HG03064 (cell line): ENCODE measurements around the gene COL4A3.

ENCODE experiments used
- ATAC-seq: cut with Tn5 transposase; IDR thresholded peaks from one replicate; pipeline ENCODE4 v1.9.1; 2021; ENCODE audit warnings: low read depth; ENCODE audit not compliant: unreplicated experiment

COL4A3 gene

DNA sequence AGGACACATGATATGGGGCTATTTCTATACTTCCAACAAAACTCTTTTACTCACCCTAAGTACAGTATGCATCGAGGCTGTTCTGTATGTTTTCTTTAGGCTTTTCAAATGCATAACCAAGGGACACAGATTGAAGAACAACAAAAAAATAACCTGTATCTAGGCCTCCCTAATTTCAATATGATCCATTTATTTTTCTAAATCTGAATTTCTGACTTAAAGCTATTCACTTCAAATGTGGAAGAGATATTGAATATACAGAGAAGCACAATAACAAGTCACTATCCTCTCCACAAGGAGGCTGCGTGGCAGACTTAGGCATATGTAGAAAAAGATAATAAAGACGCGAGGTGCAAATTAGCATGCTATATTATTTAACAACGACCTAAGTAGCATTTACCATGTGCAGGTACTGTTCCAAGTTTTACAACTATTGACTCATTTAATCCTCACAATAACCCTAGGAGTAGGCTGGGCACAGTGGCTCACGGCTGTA lies 121.4 kb downstream of the COL4A3 start:
- no peak for ATAC-seq

DNA sequence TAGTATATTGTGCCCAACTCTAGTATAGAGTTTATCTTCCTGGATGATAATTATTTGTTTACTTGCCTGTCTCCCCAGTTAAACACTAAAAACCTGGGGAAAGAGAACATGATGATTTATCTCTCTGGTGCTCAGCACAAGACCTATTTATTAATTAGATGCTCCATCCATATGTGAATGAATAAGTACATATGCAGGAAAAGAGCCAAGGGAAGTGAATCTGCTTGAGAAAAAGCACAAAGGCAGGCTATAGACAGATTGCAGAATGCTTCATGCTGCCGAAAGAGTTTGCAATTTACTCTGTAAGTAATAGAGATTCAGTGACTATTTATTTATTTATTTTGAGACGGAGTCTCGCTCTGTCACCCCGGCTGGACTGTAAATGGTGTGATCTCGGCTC lies 123.3 kb downstream of the COL4A3 start:
- no peak for ATAC-seq

DNA sequence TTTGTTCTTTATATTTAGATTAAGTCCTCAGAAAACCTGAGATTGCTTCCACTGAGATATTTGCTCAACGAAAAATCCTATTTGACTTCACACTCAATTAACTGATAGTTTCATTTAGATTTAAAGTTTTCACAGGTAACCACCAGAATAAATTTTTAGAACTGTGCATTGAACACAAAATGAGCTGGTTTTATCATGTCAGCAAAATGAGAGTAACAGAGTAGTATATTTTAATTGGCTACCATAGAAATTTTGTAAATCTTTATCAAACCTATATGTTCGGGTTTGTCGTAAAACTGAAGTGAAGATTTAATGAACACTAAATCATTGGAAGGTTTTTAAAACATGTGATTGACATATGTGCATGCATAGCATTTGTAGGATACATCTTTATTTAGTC lies 127.9 kb downstream of the COL4A3 start:
- ATAC-seq: no peak

DNA sequence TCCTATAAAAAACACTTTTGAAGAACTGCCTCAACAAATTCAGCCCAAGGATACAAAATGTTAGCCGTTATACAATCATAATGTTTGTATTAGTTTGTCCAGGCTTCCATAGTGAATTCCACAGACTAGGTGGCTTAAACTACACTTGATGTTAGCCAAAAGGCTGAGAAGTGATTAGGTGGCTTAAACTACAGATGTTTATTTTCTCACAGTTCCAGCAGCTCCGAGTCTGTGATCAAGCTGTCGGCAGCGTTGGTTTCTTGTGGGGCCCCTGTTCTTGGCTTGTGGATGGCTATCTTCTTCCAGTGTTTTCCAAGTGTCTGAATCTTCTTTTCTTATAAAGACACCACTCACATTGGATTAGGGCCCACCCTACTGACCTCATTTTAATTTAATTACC lies 129.1 kb downstream of the COL4A3 start:
- no peak for ATAC-seq

DNA sequence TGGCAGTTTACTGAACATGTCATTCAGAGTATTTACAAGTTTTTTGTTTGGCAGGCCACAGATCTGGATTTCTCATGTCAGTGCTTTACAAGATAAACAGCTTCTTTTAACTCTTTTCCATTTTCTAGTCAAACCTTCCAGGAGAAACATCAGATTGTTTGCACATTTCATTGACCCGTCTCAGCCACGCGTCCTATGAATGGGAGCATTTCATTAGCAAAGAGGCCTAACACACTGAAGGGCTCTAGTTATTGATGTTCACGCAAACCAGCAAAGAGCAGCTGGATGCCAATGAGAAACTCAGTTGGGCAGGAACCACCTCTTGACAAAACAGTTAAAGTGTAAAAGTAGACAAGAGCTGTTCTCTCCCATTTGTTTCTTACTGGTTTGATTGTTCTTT lies 131.4 kb downstream of the COL4A3 start:
- no peak for ATAC-seq

DNA sequence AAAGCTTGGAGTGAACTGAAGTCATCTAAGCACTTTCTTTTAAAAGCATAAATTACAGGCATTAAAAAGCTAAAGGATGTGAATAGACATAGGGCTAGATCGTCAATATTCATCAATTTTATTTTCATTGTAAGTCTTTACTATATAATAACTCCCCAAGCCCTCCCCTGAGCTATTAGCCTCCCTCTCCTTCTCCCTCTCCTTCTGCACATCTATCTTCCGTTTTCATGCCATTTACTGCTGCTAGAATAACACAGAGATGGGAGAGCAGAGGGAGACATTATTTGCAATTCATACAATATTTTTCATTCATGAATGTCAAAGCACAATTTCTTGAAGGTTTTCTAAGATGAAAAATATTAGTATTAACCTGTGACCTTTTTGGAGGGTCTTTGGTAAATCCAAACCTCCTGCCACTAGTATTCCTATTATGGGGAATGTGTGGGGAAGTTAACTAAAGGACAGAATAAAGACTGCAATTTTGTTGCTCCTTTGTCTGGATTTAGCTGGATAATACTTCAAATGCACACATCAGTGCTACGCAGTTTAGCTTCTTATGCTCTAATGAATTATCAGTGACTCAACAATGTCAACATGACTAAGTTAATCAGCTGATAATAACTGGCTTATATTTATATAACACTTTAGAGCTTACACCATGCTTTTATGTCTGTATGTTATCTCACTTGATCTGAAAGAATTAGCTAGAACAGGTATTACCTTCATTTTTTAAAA lies 132.4 kb downstream of the COL4A3 start:
- no peak for ATAC-seq

DNA sequence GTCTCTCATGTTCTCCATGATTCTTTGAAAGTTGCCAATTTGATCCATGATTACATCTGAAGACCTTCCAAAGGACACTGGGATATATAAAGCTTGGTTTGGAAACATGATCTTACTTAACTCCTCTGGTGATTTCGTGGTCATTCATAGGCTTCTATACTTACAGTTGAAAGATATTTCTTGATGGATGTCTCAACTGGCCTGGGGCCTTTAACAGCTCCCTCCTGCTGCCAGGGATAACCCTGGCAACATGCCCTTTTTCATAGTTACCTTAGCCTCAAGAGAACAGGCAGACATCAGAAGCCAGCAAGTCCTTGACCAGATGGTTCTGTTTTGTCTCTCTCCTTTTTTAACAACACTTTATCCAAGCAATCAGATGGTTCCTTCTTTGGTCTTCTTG lies 137.1 kb downstream of the COL4A3 start:
- no peak for ATAC-seq

DNA sequence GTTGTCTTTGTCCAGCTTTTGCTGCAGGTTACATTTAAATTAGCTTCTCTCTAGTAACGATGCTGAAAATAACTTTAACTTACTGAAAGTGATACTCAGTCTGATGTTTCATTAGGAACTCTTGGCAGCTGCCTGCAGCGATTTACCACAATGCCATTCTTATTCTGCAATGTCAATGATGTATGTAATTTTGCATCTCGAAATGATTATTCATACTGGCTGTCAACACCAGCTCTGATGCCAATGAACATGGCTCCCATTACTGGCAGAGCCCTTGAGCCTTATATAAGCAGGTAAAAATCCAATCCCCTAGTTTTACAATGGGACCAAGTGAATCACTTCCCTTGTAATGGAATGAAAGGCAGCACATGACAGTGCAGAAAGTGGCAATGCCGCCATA lies 144.4 kb downstream of the COL4A3 start:
- peak; percentile 81 for ATAC-seq

DNA sequence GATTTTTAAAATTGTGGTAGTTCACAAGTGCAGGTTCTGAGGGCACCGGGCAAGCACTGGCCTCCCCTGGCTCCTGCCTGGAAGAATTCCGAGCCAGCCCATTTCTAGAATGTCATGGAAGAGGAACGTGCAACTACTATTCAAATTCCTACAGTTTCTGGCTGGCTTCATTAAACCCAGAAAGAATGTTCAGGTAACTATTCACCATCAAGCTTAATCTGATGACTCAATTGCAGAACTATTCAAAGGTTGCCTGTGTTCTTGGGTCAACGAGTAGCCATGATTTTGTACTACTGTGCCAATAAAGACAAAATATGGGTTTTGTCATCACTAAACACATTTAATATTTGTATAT lies 146.3 kb downstream of the COL4A3 start:
- ATAC-seq: no peak

DNA sequence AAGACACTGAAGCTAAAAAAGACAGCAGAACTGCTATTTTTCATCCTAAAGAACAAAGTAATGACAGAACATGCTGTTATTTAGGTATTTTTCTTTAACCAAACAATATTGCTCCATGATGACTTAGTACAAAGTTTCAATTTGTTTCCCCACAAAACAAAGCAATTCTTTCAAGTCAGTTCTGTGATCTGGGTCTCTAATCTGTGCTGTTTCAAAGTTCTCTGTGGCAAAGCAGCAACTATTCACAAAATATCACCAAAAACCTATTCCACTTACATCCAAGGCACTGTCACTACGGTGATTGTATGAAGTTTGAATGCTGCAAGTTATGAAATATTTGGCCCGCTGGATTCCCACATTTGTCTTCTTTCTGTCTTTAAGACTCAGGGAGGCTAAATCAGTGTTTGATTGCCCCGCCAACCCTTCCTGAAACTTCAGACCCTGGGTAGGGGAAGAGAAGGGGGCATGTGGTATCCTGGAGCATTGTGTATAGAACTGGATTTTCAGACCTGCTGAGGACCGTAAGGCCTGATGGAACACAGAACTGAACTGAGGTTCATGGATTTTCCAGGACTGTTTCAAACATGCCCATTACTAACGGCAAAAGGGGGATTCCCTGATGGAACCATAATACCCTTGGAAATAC lies 147.6 kb downstream of the COL4A3 start:
- no peak for ATAC-seq

DNA sequence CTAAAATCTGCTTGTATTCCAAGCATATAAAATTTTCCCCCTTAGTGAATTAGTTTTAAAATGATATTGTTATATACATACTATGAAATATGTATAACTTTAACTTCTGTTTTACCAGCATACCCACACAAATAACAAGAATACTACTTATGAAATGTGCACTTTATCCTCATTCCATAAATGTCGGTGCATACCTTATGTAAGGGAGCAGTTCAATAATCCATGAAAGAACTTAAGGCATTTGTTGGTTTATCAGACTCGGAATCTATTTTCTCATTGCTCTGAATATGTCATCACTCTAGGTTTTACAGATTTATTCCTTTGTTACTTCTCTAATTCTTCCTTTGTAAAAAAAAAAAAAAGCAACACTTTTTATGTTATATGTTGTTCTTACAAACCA lies 148.2 kb downstream of the COL4A3 start:
- no peak for ATAC-seq

DNA sequence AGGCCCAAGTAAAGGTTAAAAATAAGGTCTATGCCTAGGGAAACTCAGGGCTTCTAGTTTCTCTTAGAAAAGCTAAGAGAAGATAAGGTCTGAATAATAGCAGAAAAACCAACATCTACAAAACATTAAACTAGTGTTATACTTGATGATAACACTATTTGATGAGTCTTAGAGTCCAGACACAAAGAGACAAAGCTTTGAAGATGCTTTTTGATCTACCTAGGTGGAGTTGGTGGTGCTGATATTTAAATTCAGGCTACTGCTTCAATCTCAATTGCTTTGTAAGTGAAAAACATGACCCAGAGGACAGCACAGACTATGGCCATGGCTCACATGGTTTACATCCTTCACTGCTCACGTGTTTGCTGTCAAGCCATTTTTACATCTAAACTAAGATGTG lies 148.9 kb downstream of the COL4A3 start:
- ATAC-seq: no peak

DNA sequence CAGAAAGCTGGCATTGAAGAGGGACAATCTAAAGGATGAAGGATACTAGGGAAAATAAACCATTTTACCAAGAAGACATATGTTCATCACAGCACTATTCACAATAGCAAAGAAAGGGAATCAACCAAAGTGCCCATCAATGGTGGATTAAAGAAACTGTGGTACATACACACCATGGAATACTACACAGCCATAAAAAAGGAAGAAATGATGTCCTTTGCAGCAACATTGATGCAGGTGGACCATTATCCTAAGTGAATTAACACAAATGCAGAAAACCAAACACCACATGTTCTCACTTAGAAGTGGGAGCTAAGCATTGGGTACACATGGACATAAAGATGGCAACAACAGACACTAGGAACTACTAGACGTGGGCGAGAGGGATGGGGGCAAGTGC lies 153.4 kb downstream of the COL4A3 start:
- ATAC-seq: no peak

DNA sequence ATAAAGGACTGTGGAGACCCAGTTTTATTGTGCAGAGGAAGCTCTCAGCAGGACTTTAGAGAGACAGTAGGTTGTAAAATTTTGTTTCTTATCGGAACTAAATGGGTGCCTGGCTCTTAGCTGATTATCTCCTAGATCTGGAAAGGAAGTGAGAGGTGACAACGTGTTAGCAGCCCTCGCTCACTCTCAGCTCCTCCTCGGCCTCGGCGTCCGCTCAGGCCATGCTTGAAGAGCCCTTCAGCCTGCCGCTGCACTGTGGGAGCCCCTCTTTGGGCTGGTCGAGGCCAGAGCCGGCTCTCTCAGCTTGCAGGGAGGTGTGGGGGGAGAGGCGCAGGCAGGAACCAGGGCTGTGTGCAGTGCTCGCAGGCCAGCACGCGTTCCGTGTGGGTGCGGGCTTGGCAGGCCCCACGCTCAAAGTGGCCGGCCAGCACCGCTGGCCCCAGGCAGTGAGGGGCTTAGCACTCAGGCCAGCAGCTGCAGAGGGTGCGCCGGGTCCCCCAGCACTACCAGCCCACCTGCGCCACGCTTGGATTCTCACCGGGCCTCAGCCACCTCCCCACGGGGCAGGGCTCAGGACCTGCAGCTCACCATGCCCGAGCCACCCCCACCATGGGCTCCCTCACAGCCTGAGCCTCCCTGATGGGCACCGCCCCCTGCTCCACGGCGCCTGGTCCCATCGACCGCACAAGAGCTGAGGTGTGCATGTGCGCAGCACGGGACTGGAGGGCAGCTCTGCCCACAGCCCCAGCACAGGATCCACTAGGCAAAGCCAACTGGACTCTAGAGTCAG lies 156.1 kb downstream of the COL4A3 start:
- ATAC-seq: no peak

DNA sequence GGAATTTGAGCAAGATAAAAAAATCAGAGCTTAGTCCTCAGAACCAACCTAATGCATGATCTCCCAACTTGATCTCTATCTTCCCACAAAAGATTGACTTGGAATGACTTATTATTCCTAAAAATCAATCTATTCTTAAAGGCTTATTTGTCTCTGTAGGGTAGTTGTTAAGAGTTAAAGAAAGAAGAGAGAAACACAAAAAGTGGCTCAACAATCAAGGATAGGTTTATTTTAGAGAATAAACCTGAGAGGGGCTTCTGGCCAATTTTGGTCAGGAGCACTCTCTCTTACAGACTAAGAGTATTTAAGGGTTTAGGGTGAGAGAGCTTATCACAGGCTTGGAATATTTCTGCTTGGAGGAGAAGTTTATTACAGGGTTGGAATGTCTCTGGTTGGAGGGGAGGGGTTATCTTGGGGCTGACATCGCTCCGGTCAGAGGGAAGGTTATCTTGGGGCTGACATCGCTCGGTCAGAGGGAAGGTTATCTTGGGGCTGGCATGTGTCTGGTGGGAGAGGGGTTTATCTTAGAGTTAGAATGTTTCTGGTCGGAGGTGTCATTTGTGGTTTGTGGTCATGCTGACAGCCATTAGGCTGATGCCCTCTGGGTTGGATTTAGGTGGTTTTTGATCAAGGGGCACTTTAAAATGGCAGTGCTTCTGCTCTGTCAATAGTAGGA lies 158.2 kb downstream of the COL4A3 start:
- no peak for ATAC-seq

DNA sequence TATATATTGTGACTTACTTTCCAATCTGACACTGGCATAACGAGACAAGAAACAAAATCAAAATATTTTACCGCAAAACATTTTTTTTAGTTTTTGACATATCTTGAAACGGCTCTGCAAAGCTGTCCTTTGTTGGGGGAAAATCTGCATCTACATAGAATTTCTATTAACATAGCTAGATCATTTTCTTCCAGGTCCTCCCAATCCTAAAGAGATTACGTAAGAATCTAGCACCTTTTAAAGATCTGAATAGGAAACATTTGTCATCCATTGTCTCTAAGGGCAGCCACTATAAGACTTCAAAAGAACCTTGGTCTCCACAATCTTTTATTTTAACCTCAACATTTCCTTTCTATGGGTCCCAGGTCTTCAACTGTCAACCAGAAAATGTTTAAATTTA lies 159.4 kb downstream of the COL4A3 start:
- no peak for ATAC-seq

DNA sequence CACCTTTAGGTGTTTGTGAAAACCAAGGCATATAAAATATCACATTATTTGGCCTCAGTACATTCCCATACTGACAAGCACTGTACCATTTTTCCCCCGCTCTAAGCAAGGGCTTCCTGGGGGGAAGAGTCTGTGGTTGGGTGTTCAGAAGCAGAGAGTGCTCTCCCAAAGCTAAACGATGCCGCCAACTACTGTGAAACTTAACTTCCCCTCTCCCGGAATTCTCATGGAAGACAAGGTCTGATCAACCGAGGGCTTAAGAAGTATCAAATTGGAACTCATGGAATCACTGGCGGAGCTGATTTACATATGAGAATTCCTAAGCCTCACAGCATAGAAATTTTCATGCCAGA lies 160.2 kb downstream of the COL4A3 start:
- no peak for ATAC-seq

DNA sequence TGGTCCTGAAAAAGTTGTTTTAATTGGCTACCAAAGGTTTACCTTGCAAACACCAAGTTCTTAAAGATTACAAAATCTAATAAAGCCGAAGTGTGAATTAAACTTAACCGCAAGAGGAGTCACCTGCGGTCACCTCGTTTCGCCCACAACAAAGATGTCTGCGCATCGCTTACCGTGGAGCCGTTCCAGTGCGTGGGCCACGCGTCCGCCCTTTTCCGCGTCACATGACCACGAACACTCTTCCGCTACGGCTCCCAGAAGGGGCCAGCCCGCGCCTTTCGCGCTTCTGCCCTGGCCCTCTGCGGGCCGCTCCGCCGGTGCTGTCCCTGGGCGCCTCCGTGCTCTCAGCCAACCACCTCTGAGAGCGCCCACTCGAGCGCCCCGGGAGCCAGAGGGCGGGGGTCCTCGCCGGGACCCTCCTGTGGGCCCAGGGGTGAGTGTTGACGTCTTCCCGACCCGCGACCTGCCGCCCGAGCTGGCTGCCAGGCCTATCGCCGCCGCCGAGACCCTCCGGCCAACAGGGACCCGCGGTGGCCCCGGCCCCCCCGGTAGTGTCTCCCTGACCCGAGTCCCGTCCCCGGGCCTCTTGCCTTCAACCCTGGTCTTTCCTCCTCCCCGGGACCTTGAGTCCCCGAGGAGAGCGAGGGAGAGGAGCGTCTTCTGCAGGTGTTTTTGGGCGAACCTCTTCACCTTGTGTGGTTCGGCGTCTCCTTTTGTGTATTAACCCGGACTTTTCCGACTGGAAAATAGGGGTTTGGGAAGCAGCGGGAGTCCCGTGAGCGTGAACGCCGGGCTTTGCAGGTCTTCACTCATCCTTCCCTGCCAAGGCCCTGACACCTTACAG lies 160.8 kb downstream of the COL4A3 start, which contains the start of gene MFF:
Gene MFF, plus strand, starts transcription at position 257 of the 844 bp plus-strand sequence. CDS start 5,415 bp downstream, outside the sequence.
- peak; percentile 98 for ATAC-seq

DNA sequence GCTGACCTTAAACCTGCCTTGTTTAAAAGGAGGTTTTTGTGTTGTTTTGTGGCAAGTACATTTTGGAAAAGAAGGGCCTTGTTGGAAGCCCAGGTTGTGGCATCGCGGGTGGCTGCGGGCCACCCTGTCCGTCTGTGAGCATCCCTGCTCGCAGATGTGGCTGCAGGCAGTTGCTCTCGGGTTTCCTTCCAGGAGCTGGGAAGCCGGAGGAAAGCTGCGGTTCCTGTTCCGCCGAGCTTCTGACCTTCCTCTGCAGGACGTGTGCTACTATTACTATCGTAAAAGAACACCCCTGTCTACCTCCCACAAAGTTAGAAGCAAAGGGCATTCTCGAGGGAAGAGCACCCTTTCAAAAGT lies 161.4 kb downstream of the COL4A3 start:
- peak; percentile 11 for ATAC-seq

DNA sequence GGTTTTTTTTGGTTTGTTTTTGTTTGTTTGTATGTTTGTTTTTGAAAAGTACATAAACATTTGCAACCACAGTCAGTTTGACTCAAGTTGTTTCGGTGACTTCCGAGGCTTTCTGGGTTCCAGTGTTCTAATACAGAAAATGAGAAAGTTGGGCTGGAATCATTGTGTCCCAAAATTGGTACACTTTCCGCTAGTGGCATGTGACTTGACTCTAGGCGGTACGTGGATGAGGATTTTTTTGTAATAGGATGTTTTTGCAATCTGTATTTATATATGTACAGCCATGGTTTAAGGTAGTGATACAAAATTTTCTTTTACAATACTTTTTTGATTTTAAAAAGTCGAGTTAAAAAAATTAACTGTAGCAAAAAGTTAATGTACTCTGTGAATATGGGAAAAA lies 162.4 kb downstream of the COL4A3 start:
- ATAC-seq: no peak
